Measurements from ENCODE around the gene SPPL2C. TPM values are rescaled to one million over a fixed set of nuclear protein-coding genes. Genes with fewer than 3 reads are reported as not detected.

Gene SPPL2C
- total RNA-seq, 1 donor from 2014 or later, result not detected

DNA sequence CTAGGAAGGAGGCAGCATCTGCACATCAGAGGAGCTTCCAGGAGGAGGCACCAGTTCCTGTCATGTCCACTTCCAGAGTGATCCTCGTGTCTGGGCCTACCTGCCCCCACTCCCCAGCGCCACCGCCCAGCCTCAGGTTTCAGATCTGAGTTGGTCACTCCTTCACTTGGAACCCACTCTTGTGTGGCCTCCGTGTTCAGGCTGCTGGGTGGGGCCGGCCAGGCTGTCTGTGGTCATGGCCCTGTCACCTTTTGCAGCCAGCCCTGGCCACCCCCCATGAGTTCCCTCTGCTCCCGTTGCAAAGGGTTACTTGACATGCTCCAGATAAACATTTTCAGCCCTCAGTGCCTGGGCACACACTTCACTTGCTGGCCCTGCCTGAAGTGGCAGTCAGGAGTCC lies 26.6 kb upstream of the SPPL2C start:
- Histone ChIP-seq H3K4me2 (no peak overlapping the region), H3K79me2 (ENCODE audit: low read depth) (no peaks in the 10 kb centered on the region), H3K36me3 (no peaks in the 10 kb centered on the region), H3K27ac (no peak overlapping the region), H3K4me3 (no peak overlapping the region), H3K4me1 (peaks cover 8% of the 10 kb centered on the region), H4K20me1 (ENCODE audit: low read depth) (no peaks in the 10 kb centered on the region), H3K9ac (no peak overlapping the region), H2AFZ (replicated peaks) (no peak overlapping the region), H3F3A (ENCODE audit: low read depth) (no peaks in the 10 kb centered on the region), H3K9me3 (ENCODE audit: low read depth) (no peaks in the 10 kb centered on the region), H3K27me3 (no peaks in the 10 kb centered on the region)
- Mint-ChIP-seq H3K27ac (no peak overlapping the region), H3K9me3 (no peaks in the 10 kb centered on the region), H3K4me3 (no peak overlapping the region), H3K36me3 (no peaks in the 10 kb centered on the region), H3K4me1 (peaks cover 17% of the 10 kb centered on the region), H3K27me3 (ENCODE audit: insufficient read depth, low read depth) (peaks cover 10% of the 10 kb centered on the region)
- TF ChIP-seq EZH2 (IDR thresholded peaks at IDR 0.05) (no peak), EZH2phosphoT487 (IDR thresholded peaks at IDR 0.05) (no peak)
- TF ChIP-seq, protein P1, sequence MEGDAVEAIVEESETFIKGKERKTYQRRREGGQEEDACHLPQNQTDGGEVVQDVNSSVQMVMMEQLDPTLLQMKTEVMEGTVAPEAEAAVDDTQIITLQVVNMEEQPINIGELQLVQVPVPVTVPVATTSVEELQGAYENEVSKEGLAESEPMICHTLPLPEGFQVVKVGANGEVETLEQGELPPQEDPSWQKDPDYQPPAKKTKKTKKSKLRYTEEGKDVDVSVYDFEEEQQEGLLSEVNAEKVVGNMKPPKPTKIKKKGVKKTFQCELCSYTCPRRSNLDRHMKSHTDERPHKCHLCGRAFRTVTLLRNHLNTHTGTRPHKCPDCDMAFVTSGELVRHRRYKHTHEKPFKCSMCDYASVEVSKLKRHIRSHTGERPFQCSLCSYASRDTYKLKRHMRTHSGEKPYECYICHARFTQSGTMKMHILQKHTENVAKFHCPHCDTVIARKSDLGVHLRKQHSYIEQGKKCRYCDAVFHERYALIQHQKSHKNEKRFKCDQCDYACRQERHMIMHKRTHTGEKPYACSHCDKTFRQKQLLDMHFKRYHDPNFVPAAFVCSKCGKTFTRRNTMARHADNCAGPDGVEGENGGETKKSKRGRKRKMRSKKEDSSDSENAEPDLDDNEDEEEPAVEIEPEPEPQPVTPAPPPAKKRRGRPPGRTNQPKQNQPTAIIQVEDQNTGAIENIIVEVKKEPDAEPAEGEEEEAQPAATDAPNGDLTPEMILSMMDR (IDR thresholded peaks at IDR 0.05), result no peak
- no peak for DNase-seq (ENCODE audit: low spot score)

DNA sequence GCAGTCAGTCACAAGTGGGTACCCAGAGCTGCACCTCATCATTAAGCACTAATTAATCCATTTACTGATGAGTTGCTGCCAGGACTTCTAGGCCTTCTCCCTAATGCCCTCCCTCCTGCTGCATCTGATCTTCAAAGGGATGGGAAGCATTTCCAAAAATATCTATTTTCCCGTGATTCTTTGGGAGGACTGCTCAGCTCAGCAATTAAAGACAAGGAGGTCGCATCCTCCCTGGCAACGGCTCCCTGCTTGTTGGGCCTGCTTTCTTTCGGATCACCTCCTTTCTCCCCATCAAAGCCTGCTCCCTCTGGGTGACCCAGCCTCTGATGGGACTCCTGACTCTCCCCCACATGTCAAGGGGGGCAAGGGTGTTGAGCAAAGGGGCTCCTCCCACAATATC lies 26.0 kb upstream of the SPPL2C start:
- no peaks in the 10 kb centered on the region for H3K36me3 ChIP-seq
- no peak overlapping the region for H3K4me3 ChIP-seq
- peaks cover 3% of the 10 kb centered on the region for H3K4me1 ChIP-seq
- no peaks in the 10 kb centered on the region for H4K20me1 ChIP-seq (ENCODE audit: low read depth)
- Mint-ChIP-seq H3K27me3 (ENCODE audit: insufficient read depth, low read depth) (peaks cover 10% of the 10 kb centered on the region), H3K4me3 (no peak overlapping the region), H3K9me3 (no peaks in the 10 kb centered on the region), H3K27ac (no peak overlapping the region), H3K4me1 (peaks cover 11% of the 10 kb centered on the region), H3K36me3 (no peaks in the 10 kb centered on the region)
- no peak overlapping the region for H3K9ac ChIP-seq
- H2AFZ ChIP-seq (replicated peaks), result no peak overlapping the region
- no peaks in the 10 kb centered on the region for H3K27me3 ChIP-seq
- no peaks in the 10 kb centered on the region for H3K9me3 ChIP-seq (ENCODE audit: low read depth)
- H3K79me2 ChIP-seq (ENCODE audit: low read depth), result no peaks in the 10 kb centered on the region
- no peak for DNase-seq (ENCODE audit: low spot score)
- no peak overlapping the region for H3K27ac ChIP-seq
- TF ChIP-seq, protein P1 (IDR thresholded peaks at IDR 0.05), result no peak
- TF ChIP-seq EZH2 (IDR thresholded peaks at IDR 0.05) (no peak), EZH2phosphoT487 (IDR thresholded peaks at IDR 0.05) (no peak)
- H3K4me2 ChIP-seq, result no peak overlapping the region
- H3F3A ChIP-seq (ENCODE audit: low read depth), result no peaks in the 10 kb centered on the region

DNA sequence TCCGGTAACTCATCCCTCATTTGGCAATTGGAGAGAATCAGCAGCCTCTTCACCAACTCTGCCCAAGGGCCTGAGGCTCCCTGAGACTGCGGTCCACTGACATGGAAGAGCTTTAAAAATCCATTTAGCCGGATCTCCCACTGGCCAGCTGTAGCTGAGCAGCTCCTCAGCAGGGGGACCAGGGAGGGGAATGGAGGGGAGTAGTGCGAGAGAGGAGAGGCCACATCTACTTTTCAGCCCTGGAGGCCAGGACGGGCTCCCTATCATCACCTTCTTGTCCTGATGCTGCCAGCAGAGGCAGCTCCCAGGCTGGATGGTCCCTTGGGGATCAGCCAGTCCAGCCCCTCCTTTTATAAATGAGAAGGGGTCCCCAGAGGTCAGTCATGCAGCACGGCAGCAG lies 25.0 kb upstream of the SPPL2C start:
- no peaks in the 10 kb centered on the region for H3K4me1 ChIP-seq
- no peaks in the 10 kb centered on the region for H4K20me1 ChIP-seq (ENCODE audit: low read depth)
- Mint-ChIP-seq H3K27ac (no peak overlapping the region), H3K4me3 (no peak overlapping the region), H3K4me1 (peaks cover 2% of the 10 kb centered on the region), H3K9me3 (no peaks in the 10 kb centered on the region), H3K36me3 (no peaks in the 10 kb centered on the region), H3K27me3 (ENCODE audit: insufficient read depth, low read depth) (peaks cover 8% of the 10 kb centered on the region)
- TF ChIP-seq, protein P1 (IDR thresholded peaks at IDR 0.05), result no peak
- TF ChIP-seq EZH2phosphoT487 (IDR thresholded peaks at IDR 0.05), result no peak
- no peak for TF ChIP-seq EZH2 (IDR thresholded peaks at IDR 0.05)
- H3K9ac ChIP-seq, result no peak overlapping the region
- H3K9me3 ChIP-seq (ENCODE audit: low read depth), result no peaks in the 10 kb centered on the region
- no peaks in the 10 kb centered on the region for H3F3A ChIP-seq (ENCODE audit: low read depth)
- H2AFZ ChIP-seq (replicated peaks), result no peak overlapping the region
- no peak overlapping the region for H3K4me2 ChIP-seq
- no peak overlapping the region for H3K27ac ChIP-seq
- H3K4me3 ChIP-seq, result no peak overlapping the region
- H3K27me3 ChIP-seq, result no peaks in the 10 kb centered on the region
- no peak for DNase-seq (ENCODE audit: low spot score)
- H3K36me3 ChIP-seq, result no peaks in the 10 kb centered on the region
- no peaks in the 10 kb centered on the region for H3K79me2 ChIP-seq (ENCODE audit: low read depth)
